HG03045 (cell line): ENCODE data around the gene TRAPPC2L.

Experiments used
- ATAC-seq: cut with Tn5 transposase; IDR thresholded peaks from one replicate; pipeline ENCODE4 v1.9.1; 2021; ENCODE audit warnings: mild to moderate bottlenecking, moderate library complexity; ENCODE audit not compliant: unreplicated experiment

Gene TRAPPC2L

DNA sequence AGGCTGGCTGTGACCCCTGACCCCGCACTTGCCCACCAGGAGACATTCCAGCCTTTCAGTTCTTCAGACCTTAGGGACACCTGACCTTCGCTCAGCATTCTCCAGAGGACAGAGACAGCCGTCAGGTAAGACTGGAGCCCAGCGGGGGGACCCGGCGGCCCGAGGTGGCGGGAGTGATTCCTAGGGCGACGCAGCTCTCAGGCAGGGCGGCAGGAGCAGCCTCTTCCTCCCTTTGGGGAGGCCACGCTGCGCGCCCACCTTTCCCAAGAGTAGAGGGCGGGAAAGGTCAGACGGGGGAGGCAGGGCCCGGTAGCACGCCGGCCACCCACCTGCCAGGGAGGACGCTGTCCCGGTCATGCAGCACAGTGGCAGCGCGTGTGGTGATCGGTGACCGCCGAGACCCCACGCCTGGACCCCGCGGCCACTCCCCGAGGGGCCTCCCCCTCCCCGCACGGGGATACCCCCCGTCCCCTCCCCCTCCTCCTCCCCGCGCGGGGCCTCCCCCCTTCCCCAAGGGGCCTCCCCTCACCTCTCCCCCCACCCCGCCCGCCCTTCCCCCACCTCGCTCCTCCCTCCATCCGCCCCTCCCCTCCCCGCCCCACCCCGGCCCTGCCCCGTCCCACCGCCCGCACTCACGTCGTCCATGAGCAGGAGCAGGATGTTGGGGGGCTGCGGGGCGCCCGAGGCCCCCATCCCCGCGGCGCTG, 652 bp upstream of the TRAPPC2L start:
- no peak for ATAC-seq

DNA sequence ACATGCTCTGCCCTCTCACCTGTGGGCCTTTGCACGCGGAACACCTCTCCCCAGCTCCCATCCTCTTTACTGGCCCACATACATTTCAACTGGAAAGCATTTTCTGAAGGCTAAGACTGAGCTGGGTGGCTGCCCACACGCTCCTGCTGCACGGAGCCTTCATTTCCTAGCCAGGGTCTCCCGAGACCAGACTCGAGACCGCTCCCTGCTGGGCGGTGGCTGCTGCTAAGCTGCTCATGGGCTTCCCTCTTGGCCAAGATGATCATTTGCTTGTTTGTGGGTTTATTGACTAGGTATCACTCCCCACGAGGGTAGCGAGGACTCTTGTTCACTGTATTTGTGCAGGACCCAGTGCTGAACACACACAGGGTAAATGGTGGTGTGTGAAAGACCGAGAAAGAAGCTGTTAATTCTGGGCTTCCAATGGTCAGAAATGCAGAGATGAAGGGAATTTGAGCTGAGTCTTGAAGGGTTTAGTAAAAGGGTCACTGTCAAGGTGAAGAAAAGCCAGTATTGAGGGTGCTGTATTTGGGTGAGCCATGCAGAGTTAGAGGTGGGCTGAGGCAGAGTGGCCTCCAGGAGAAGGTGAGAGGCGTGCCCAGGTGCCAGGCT, 907 bp downstream of the TRAPPC2L start:
- no peak for ATAC-seq

GRCh38 chr16:88859381-88860091, 2.6 kb downstream of the TRAPPC2L start:
- no peak for ATAC-seq

GRCh38 chr16:88861359-88861758, 4.4 kb downstream of the TRAPPC2L start:
- no peak for ATAC-seq

- ATAC-seq = no peak
These were observed 6.0 kb downstream of the TRAPPC2L start for GRCh38 chr16:88862968-88863367.

- no peak for ATAC-seq
These were observed 6.5 kb downstream of the TRAPPC2L start for GRCh38 chr16:88863426-88863825.

GRCh38 chr16:88864099-88864498, 7.2 kb downstream of the TRAPPC2L start:
- ATAC-seq = no peak

GRCh38 chr16:88864521-88864920, 7.6 kb downstream of the TRAPPC2L start:
- ATAC-seq = no peak

DNA sequence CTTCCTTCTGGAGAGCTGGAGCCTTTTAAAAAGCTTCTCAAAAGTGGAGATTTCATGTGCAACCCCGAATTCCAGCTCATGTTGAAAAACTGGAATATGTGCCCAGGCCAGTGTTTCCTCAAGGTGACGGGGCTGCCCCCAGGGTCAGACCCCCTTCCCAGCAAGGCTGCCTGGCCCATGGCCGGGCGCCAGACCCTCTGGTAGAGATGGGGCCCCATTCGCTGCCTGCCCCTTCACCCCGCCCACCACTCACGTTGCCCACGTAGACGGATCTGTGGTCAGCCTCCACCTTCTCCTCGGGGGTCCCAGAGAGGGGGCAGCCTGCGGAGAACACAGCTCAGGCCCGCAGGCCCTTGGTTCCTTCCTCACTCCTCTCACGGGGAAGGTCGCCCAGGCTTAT, 8.4 kb downstream of the TRAPPC2L start:
- ATAC-seq = no peak

- ATAC-seq = no peak
These were observed 8.8 kb downstream of the TRAPPC2L start for GRCh38 chr16:88865742-88866141.

DNA sequence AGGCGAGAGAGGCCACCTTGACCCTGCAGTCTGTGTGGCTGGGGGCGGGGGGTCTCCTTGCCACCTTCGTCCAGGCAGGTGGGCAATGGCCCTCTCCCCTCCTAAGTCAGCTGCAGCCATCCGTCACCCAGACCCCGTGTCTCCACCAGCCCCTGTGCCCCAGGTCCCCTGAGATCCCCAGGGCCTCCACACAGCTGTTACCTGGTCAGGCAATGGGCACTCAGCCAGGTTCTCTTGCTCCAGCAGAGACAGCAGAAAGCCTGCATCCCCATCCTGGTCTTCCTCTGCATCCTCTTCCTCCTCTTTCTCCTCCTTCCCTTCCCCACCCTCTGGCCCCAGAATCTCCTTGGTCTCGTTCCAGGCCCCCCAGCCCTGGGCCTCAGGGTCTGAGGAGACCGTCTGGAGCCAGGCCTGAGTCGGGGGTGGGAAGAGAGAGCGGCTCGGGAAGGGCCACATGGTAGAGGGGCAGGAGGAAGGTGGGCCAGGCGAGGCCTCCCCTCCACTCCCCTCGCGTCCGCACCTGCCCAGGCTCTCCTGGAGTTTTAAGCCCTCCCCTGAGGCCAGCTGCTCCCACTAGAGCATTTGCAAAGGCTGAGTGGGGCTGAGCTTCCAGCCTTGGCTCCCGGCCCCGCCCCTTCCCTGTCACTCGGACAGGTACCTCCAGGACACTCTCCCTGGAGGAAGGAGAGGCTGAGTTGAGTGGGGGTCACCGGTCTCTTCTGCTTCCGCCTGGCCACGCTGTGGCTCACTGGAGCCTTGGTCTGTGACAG, 9.4 kb downstream of the TRAPPC2L start, which contains the start of gene PABPN1L:
Gene PABPN1L (minus strand): TSS at position 510 of the 770 bp plus-strand sequence. CDS start 54 bp downstream, at position 456.
- no peak for ATAC-seq

GRCh38 chr16:88867581-88868246, 10.8 kb downstream of the TRAPPC2L start:
- ATAC-seq = no peak

- no peak for ATAC-seq
These were observed 12.2 kb downstream of the TRAPPC2L start for GRCh38 chr16:88868974-88869672.

DNA sequence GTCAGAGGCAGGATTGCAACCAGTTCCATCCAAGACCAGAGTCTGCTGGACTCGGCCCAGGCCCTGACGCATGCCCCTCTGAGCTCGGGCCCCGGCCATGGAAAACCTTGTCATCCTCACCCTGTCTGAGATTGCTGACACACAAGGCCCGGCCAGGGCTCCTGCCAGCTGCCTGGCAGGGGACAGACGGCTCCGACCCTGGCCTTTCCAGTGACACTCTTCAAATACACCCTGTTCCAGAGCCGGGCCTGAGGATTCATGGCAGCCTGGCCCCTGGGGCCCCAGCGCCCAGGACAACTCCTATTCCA, 12.7 kb downstream of the TRAPPC2L start:
- ATAC-seq = no peak

GRCh38 chr16:88870608-88871348, 13.9 kb downstream of the TRAPPC2L start:
- ATAC-seq = no peak

DNA sequence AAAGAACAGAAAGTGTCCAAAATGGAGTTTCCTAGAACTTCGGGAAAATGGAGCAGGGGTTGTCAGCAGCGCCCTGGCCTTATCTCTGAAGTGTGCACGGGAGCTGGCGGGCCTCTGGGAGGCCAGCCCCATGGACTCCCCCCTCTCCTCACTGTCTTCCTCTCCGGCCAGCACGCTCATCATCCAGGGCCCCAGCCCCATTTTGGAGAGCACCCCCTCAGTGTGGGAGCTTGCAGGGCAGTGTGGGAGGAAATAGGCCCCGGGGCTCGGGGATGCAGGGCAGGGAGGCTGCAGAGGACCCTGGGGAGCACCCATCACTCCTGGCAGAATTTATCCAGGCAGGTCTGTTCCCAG, 14.4 kb downstream of the TRAPPC2L start:
- ATAC-seq = no peak

DNA sequence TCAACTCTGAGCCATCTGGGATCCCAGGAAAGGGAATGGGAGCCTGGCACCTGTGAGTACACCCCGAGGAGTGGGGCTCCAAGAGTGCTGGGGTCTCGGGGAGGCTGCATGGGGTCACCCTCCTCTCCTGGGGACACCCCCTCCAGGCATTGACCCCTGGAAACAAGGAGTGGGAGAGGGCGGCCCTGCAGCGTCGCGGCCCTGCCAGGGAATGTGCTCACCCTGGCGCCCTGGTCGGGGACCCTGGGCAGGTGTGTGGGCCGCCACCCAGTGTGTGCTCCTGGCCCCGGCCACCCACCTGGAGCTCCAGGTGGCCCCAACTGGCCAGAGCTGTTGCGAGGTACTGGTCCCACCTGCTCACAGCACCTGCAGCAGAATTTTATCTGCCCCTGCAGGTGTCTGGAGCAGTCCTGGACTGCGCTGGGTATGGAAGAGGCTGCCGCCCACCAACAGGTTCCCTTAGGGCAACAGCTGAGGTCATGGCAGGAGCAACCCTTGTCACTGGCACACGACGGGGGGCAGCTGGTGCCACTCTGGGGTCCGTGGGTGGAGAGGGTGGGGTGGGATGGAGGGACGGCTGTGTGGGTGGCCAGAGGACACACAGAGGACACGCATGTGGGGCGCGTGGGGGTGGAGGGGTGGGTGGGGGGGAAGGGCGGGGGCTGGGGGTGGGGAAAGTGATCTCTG, 14.9 kb downstream of the TRAPPC2L start:
- no peak for ATAC-seq

DNA sequence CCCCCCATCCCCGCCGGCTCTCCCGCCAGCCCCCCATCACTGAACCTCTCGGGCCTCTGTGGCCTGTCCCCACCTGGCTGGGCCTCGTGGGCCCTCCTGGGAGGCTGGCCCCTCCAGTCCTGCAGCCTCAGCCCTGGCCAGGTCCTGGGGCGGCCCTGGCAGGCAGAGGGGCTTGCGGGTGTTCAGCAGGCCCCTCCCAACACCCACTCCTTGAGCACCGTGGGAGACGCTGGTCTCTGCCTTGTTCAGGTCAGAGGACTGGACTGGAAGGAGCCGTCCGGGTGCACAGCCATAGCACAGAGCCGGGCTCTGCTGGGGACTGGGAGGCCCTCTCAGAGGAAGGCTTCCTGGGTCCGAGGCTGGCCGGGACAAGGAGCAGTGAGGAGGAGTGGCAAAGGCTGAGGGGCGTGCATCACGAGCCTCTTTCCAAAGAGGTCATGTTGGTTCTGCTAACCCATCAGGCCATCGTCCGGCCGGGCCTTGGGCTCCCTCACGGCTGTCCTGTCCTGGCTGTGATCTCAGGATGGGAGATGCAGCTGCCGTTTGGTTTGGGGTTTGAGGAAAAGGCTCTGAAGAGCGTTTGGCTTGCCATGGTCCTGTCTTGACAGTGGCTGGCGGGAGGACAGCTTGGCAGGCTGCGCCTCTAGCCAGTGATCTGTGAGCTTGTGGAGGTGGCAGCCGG, 15.9 kb downstream of the TRAPPC2L start:
- no peak for ATAC-seq
